ENCODE measurements around the gene COL7A1.

The COL7A1 gene

DNA sequence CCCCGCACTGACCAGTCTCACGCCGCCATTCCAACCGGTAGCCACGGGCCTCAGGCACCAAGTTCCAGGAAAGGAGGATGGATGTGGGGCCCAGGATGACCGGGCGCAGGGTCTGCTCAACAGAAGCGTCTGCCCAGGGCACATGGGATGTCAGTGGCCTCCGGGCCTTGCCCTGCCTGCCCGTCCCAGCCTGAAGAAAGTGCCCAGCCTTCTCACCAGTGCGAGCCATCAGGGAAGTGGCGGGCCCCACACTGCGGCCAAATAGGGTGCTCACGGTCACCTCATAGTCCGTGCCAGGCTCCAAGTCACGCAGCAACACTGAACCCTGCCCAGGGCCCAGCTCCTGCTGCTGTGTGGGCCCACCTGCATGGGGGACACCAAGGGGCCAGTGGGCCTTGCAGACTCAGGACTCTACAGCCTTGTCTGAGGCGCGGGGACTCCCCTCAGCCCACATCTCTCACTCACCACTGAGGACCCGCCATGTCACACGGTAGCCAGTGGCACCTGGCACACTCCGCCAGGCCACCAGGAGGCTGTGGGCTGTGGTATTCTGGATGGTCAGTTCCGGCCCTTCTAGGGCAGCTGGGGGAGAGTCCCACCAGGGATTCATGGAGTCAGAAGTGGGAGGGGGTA, 3.1 kb downstream of the COL7A1 start:
- no peak for DNase-seq (ENCODE audit: low read depth in 2 of 2)

DNA sequence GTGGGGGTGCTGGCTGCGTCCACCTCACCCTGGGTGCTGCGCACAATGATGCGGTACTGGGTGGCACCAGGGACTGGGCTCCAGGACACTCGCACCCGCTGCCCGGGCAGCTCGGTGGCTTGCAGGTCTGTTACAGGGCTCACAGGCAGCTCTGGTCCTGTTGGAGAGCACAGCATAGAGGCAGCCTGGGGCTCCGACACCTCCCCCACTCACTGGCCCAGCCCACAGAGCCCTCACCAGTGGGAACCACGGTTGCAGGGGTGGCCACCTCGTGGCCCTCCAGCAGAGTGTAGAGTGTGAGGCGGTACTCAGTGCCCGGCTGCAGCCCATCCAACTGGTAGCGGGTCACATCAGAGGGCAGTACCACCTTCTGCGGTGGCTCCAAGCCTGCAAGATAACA, 3.7 kb downstream of the COL7A1 start:
- no peak for DNase-seq (ENCODE audit: low read depth in 2 of 2)

DNA sequence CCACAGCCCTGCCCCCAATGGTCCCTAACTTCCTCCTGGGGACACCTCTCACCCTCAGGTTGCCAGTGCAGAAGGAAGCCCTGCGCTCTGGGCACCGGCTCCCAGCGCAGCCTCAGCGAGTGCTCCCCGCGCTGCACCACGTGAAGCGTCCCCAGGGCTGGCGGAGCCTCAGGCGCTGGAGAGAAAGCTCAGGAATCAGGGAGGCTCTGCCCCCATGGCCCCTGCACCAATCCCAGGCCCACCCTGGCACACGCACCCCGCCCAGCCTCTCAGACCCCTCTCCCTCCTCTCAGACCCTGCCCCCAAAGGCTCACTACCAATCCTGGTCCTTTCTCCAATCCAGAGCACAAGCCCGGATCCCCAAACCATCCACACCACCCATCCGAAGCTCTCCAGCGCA, 6.9 kb downstream of the COL7A1 start:
- no peak for DNase-seq (ENCODE audit: low read depth in 2 of 2)

DNA sequence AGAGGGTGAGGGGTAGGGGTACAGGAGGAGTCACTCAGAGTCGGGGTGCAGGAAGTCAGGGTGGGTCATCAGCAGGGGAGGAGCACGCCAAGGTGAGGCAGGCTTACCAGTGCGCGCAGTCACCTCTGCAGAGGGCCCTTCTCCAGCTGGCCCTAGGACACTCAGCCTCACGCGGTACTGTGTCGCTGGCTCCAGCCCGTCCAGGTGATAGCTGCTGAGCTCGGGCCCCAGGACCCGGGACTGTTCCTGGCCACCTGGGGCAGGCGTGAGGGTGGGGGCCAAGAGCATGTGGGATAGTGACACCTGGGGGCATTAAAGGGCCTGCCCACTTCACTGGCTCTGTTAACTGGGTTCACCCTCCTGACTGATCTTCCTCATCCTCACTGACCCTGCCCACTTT, 7.4 kb downstream of the COL7A1 start:
- DNase-seq (ENCODE audit: low read depth in 2 of 2) = no peak

DNA sequence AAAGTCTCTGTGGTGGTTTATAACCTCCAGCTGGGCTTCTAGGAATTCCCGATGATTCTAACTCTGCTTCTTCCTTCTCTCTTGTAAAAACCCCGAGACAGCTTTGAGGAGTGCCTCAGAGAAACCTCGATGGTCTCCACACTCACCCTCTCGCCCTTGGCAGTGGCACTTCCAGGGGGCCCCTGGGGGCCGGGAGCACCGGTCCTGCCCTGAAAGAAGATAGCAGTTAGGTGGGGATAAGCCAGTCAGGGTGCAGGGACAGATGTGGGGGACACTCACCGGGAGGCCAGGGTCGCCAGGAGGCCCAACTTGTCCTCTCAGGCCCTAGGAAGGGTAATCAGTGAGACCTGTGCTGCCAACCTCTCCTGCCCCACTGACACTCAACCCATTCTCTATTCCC, 9.7 kb downstream of the COL7A1 start:
- no peak for DNase-seq (ENCODE audit: low read depth in 2 of 2)

DNA sequence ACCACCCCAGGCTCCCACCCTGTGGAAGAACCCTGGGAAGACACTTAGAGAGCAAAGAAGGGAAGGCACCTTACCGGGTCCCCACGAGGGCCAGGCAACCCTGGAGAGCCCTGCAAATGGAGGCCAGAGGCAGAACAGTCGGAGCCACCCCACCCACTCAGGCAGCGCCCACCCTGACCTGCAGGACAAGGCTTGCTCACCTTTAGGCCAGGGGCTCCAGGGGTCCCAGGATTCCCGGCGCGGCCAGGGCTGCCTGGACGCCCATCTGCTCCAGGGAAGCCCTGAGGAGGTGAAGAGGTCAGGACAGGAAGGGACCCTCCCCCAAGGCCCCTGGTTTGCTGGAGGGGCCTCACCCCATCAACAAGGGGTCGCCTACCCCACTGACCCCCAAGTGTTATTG, 10.3 kb downstream of the COL7A1 start:
- DNase-seq (ENCODE audit: low read depth in 2 of 2) = no peak

DNA sequence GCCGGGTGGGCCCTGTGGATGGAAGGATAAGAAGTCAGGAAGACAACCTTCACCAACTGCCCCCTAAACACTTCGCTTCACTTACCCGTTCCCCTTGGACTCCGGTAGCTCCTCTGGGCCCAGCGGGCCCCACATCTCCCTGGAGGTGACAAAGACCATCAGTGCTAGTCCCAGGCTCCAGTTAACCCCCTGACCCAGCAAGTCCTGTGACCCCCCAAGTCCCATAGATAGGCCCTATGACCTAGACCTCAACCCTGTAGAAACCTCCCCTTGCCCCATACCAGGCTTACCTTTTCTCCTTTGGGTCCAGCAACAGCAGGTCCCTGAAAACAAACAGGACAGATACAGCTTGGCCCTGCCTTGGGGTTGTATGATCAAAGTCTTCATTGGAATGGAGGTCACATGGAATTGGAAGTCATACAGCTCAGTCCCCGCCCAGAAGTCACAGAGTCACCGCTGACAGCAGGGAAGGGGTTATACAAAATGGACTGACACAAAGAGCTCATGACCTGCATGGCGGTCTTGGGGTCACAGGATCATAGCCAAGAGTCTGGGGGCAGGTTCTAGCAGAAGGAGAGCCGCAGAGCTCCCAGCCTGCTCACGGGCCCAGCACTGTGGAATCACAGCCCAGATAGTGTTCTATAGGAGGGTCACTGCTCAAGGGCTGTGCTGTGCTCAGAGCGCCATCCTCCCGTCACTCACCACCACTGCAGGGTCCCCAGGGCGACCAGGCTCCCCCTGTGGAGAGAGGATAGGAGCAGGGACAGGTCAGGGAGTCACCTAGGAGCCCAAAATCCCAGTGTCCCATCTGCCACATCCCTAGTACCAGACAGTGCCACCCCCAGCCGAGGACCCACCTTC, 13.3 kb downstream of the COL7A1 start:
- DNase-seq (ENCODE audit: low read depth in 2 of 2) = no peak

DNA sequence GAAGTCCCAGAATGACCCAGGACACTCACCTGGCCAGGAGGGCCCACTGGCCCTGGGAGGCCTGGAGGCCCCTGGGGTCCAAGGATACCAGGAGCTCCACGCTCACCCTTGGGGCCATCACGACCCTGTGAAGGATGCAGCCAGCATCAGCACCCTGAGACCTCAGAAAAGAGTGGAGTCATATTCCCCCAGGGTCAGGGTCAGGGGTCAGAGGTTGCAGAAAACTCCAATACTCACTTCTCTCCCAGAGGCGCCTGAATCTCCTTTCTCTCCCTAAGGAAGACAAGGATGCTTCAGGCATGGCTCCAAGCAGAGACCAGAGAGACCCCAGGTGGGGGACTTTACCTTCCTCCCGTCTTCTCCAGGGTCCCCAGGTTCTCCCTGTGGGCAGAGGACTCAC, 18.5 kb downstream of the COL7A1 start:
- no peak for DNase-seq (ENCODE audit: low read depth in 2 of 2)

DNA sequence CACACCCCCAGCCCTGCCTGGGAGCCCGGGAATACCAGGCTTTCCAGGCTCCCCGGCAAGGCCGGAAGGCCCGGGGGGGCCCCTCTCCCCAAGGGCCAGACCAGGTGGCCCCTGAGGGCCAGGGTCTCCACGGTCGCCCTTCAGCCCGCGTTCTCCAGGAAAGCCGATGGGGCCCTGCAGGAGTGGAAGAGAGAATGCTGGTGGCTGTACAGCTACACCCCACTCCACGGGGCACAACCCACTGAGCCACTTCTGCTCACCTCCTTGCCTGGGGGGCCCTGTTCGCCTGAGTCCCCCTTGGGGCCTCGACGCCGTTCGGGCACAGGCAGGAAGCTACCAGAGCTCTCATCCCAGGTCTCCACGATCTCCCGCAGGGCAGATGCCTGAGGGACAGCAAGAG, 19.8 kb downstream of the COL7A1 start:
- no peak for DNase-seq (ENCODE audit: low read depth in 2 of 2)

DNA sequence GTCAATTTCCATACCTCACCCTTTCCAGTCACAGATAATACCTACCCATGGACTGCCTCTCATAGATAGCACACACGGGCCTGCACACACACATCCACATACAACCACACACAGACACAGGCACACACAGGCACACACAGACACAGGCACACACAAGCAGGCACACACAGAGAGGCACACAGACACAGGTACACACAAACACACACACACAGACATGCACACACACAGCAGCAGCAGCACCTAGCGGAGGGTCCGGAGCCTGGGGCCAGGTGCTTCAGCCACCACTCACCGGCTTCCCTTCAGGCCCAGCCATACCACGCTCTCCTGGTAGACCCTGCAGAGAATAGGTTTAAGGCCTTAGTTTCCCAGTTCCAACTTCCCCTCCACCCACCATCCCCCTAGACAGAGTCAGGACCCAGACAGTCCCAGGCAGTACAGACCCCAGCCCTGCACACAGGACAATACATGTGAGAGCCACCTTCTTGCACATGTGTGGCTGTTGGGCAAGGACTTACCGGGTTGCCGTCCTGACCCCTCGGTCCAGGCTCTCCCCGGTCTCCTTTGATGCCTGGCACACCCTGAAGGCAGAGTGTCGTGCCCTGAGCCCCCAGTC, 21.1 kb downstream of the COL7A1 start:
- no peak for DNase-seq (ENCODE audit: low read depth in 2 of 2)

DNA sequence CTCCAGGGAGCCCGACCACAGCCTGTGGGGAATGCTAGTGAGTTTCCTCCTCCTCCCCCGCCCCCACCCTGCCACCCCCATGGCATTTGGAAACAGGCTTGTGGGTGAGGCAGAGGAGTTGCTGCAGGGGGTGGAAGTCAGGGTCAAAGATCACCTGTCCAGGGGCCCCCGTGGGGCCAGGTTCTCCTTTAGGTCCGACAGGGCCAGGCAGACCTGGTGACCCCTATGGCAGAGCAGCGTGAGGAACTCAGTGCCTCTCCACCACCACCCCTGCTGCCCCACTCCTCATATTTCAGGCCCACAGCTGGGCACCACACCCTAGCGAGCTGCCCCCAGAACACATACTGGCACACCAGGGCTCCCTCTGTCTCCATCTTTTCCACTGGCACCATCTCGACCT, 22.6 kb downstream of the COL7A1 start:
- DNase-seq (ENCODE audit: low read depth in 2 of 2) = no peak

DNA sequence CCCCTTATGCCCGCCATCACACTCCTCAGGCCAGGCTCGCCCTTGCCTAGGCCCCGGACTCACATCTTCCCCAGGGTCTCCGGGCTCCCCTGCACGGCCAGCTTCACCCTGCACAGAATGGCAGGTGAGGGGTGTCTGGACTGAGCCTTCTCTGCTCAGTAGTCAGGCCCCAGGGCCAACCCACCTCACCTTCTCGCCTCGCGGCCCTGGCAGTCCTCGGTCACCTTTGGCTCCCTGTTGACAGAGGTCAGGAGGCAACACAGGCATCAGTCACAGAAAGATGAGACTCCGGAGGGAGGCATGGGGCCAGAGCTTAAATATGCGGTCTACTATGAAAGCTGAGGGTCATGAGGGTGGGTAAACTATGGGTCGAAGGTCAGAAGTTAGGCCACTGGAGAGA, 23.2 kb downstream of the COL7A1 start:
- no peak for DNase-seq (ENCODE audit: low read depth in 2 of 2)

DNA sequence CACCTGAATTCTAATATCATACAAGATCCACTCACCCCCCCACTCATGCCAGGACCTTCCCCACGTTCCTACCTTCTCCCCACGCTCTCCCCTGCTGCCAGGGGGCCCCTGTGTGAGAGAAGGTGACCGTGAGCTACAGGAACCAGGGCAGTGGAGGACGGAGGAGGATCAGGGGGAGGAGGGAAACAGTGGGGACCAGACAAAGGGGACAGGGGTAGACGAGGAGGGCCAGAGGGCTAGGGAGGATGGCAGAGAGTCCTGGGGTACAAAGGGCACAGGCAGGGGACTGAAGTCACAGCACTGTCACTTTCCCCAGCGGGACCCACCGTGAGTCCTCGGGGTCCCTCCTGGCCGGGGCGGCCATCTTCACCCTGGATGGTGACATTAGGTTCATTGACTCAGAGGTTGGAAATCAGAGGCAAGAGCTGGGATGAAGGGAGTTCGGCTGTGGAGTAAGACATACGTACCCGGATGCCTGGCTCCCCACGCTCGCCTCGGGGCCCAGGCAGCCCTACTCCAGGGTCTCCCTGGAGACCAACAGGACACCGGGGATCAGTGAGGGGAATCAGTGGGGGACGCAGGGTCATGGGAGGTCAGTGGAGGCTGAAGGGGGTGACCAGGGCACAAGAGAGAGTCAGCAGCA, 25.2 kb downstream of the COL7A1 start:
- DNase-seq (ENCODE audit: low read depth in 2 of 2) = no peak

DNA sequence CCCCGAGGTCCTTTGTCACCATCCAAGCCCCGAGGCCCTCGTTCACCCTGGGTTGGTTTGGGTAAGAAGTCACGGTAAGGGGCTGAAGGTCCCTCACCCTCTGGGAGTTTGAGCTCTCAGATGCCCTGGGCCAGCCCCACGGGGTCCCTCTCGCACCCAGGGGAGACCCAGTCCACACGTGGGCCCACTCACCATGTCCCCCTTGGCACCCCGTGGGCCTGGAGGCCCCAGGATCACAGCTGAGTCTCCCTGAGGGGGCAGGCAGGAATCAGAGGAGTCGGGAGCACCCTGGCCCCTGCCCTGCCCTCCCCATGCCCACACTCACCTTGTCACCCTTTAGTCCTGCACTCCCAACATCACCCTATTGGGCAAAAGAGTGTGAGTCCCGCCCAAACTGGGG, 25.7 kb downstream of the COL7A1 start:
- no peak for DNase-seq (ENCODE audit: low read depth in 2 of 2)

DNA sequence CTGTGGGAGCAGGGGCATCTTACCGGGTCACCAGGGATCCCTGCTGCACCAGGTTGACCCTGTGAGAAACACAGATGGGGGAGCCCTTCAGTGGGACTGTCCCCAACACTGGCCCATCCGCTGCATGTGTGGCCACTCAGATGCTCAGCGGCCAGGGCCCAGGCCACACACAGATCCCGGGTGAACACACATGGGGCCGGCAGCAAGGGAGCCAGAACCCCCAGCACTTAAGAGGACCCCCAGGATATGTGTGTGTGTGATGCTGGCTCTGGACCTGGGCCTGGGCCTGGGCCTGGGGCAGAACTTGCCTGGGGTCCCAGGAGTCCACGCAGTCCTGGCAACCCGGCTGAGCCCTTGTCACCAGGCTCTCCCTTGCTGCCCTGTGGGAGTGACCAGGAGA, 26.7 kb downstream of the COL7A1 start:
- DNase-seq (ENCODE audit: low read depth in 2 of 2) = no peak

DNA sequence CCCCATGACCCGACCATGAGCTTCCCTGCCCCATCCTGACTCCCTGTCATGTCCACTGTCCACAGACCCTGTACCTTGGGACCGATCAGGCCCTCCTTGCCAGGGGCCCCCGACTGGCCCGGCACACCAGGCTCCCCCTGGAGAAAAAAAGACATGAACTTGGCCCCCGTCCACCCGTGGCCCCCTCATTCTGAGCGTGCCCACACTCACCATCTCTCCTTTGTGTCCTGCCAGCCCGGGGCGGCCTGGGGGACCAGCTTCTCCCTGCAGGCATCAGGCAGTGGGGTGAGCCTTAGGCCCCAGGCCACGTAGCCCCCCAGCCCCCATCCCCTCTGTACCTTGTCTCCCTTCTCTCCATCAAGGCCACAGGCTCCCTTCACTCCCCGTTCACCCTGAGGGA, 27.6 kb downstream of the COL7A1 start:
- DNase-seq (ENCODE audit: low read depth in 2 of 2) = no peak

DNA sequence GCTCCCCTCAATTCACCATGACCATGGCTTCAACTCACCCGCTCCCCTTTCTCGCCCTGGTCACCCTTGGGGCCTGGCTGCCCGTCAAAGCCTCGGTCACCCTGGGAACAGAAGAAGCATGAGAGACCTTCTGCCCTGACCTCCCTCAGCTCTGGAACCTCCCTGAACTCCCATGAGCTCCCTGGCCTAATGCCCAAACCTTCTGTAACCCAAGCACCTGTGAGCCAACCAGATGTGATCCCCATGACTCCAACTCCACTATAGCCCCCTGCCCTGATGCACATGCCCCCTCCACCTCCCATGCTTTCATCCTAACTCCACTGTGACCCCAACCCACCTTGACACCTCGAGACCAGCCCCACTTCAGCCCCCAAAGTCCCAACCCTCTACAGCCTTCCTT, 28.0 kb downstream of the COL7A1 start:
- no peak for DNase-seq (ENCODE audit: low read depth in 2 of 2)

DNA sequence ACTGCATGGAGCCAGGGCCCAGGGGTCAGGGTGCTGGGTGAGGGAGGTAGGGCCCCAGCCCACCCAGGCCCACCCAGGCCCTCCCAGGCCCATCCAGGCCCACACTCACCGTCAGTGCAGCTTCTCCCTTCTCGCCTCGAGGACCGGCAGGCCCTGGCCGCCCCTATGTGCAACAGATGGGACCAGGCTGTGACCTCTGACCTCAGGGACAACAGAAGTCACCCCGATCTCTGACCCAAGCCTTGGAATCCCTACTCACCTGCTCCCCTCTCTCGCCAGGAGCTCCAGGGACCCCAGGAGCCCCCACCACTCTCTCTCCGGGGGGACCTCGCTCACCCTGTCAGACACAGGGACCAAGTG, 28.7 kb downstream of the COL7A1 start:
- no peak for DNase-seq (ENCODE audit: low read depth in 2 of 2)

DNA sequence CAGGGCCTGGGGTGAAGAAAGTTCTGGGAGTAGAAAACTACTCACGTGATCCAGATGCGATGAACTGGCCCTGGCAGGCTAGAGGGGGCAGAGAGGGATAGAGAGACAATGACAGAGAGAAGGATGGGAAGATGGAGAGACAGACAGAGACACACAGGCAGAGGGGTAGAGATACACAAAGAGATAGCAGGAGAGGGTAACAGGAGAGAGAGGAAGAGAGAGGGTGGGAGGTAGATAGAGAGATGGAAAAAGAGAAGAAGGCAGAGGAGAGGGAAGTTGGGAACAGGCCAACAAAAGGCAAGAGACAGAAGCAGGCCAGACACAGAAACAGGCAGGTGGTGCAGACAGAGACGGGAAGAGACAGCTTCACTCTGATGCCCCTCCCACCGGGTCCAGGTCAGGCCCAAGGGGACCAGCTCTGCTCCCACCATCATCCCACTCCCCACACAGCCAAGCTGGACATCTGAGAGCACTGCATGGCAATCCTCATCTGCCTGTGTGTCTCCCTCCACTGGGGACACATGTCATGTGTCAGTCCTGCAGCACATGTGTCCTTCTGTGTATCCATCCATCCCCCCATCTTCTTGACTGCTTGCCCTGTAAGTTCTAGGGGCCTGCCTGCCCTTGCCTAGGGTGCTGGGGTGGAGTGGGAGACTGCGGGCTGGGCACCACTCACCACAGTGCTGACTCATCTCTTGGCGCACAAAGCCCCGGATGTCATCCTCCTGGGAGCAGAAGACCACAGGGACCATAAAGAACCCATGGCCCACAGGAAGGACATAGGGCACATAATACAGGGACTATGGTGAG, 29.3 kb downstream of the COL7A1 start:
- DNase-seq (ENCODE audit: low read depth in 2 of 2) = no peak

DNA sequence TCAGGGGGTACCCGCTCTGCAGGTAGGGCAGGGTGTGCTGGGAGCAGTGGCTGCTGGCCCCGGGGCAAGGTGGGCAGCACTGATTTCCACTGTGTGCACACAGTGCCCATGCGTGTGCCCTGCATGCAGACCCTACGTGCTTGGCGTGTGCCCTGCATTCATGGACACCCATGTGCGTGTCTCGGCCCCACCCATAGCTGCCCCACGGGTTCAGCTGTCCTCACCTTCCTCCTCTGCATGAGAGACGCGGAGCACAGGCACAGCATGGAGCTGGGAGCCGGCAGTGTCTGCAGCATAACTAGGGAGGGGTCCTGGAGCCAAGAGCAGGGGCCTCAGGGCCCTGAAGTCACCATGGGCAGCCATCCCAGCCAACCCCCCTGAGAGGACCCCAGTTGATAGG, 29.9 kb downstream of the COL7A1 start:
- no peak for DNase-seq (ENCODE audit: low read depth in 2 of 2)

DNA sequence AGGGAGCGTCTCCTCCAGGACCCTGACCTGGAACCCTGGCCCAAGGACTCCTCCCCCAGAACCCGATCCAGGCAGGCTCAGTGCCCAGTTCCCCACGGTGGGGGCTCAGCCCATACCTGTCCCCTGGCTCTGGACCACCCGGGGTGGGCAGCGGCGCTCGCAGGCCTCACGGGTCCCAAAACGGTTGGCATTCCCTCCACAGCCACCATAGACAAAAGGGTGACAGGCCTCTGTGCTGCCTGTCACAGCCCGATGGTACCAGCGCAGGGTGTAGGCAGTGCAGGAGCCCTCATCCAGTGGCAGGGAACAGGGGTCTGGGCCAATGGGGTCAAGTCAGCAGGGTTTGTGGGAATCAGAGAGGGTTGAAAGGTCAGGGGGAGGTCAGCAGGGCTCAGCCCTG, 30.5 kb downstream of the COL7A1 start:
- DNase-seq (ENCODE audit: low read depth in 2 of 2) = no peak

DNA sequence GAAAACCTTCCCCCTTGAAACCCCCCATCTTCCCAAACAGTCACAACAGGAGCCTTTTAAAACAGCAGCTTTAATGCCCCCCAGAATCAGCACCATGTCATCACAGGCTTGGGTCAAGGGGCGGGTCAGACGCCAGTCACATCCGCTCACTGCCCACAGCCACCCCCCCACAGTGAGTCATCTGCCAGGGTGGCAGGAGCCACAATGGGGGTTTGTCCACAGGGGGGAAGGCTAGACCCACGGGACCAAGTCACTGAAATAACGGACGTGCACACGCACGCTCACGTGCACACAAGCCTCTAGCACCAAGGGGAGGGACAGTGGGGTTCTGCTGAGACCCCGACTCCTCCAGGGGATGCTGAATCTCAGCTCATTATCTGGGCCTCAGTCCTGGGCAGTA, 31.1 kb downstream of the COL7A1 start:
- no peak for DNase-seq (ENCODE audit: low read depth in 2 of 2)

Measured in fibroblast of skin of left biceps (primary cell).